G401.6 (cell line): ENCODE measurements around the gene MTMR4.
A peak's percentile ranks its signal among the peaks of the same experiment; 100 is the strongest.
"Not testable (repeated sequence)": the region's sequence is repeated elsewhere in the genome, so short reads cannot be mapped to it uniquely, and the experiment has no call there.

Source experiments
- FAIRE-seq: peaks from 2 replicates; lab custom pipeline; 2012; peaks lifted over from hg19 to GRCh38; lab: Jason Lieb, UNC

Gene MTMR4

DNA sequence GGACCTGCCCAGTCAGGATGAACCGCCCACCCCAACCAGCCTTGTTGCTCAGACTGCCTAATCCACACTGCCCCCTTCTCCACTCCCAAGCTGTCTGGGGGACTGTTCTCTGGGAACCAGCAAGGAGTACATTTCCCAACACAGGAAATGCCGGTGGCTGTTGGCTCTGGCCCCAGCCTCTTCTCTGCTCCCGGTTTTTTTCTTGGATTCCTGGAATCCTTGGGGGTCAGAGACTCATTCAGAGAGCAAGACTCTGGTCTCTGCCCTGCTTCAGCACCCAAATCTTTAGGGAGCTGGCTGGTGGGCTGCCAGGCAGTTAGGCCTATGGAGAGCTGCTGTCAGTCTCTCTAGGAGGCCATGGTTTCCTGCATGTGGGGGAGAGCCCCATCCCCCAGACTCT is 10.8 kb upstream of the MTMR4 start:
- FAIRE-seq, result no peak

DNA sequence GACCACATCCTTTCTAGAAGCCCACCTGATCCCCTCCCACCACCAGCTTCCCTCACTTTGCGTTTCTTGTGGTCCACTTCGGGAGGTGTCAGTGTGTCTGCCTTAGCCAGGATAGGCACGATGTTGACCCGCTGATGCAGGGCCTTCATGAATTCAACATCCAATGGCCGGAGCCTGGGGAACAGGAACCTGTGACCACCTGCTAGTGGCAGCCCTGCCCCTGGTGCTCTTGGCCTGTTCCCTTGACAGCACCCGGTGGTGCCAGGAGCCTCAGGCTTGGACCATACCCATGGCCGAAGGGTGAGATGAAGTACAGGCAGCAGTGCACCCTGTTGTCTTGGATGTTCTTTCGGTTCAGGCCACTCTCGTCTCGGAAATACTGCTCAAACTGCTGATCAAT is 7.2 kb upstream of the MTMR4 start:
- FAIRE-seq, result no peak

DNA sequence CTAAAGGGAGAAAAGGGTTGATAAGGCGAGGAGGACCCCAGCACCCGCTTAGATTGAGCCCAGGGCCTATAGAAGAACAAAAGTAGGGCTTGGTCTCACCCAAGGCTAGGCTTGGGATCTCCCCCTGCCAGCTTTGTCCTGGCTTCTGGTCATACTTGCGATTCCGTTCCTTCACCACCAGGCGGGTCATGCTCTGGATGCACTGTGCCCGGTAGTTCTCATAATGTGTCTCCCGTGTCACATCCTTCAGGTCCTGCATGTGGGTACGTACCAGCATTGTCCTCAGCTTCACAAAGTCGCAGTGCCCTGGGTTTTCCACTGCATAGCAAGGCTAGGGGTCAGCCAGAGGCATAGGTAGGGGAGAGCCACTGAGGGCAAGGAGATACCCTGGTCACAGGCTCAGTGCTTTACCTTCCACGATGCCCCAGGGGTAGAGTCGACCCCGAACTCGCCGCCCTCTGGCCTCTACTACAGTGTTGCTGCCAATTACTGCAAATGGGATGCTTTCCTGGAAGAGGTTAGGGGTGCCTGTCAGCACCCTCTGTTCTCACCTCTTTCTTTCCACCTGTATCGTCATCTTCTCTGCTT is 6.5 kb upstream of the MTMR4 start:
- FAIRE-seq, result no peak

DNA sequence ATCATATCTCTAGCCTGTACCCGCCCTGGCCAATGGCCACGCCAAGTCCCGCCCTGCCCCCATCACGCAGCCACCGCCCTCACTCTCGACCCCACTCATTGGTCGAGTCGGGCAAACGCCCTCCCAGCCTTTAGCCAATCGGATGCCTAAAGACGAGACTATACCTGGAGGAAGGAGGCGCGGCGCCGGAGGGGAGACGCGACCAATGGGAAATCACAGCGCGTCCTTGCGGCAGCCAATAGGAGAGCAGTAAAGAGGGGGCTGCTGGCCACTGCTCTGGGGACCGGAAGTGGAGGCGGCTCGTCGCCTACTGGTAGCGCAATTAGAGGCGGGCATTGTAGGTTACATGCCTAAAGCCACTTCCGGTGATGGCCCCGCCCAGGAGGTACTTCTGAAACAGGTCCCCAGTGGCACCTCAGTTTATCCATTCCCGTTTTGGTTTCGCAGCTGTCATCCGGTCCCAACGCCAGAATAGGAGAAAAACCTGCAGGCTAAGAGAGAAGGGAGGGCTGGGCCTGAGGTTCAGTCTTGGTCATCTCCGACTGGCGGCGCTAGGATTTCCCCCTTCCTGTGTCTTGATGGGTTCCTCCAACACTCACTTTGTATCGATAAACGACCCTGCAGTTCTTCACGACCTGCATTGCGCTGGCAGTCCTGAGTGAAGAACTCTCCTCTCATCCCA is 3.6 kb upstream of the MTMR4 start:
- FAIRE-seq, result peak; percentile 99

DNA sequence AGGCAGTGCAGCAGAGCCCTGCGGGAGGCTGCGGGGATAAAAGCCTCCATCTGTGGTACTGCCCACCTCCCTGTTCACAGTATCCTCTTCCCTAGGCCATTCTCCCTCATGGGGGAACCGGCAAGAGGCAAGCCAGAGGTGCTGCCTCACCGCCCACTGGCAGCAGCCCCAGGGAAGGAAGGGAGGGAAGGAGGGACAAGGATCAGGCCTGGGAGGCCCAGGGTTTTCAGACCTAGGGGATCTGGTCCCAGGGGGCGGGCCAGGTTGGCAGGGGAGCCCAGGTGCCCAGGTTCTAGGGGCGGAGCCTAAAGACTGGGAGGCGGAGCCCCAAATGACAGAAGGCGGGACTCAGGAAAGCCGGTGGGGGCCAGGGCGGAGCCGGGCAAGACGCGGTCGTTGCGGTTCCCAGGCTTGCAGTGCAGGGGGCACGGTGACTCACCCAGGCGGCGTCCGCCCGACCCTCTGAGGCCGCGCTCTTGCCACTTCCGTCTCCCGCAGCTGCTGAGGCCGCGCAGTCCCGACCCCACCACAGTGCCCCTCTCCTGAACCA is 3.0 kb upstream of the MTMR4 start:
- FAIRE-seq, result no peak

DNA sequence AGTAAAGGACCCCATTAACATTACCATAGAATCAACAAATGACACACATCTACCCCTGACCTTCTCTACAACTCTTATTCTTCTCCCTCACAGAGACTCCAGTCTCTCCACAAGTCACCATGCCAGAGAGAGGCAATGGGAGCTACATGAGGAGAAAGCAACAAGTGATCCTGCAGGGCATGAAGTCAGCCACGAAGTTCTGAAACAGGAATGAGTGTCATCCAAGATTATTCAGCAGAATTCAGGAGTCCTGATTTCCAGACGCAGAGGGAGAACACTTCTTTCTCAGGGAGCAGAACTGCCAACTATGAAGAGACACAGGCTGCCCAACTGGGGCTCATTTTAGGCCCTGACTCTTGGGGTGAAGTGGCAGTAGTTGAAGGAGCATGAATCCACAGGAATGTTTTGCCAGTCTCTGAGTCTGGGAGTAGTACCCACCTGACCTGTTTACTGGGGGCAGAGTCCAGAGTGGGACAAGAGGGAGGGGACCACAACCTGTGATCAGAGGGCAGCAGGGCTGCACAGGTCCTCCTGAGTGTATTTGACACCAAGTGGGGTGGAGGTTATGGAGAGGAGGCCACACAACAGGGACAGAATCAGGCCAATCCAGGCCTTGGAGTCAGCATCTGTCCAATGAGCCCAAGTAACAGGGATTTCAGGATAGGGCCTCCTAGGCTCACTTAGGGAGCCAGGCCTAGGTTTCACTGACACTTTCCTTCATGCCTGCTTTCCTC is 2.4 kb upstream of the MTMR4 start:
- no peak for FAIRE-seq

DNA sequence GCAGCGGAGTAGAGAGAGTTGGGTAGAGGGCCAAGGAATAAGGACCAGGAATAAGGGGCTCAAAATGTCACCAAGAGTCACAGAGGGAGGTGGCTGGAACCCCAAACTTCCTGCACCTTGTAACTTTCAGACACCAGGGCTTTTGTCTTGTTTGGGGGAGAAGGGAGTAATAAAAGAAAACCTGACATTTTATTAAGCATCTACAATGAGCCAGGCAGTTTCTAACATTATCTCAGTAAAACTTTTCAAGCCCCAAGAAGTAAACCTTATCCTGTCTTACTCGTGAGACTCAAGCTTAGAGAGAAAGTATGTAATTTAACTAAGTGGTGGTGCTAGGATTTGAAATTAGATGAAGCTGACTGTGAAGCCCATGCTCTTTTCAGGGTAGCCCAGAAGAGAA is 848 bp upstream of the MTMR4 start:
- no peak for FAIRE-seq

DNA sequence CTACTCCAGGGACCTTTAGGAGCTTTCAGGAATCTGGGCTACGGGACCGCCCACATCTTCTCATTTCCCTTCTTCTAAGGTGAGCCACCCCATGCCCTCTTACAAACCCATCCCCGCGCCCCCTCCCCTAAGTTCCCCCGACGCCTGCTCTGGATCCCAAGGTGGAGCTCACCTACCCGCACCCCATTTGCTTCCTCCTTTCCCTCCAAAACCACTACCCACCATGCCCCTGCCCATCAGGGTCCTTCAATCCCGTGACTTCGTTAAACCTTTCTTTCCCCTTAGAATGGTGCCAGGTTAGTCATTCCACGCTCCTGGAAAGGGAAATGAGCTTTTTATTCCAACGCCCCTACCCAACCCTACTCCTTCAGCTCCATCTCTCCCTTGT is 326 bp upstream of the MTMR4 start:
- no peak for FAIRE-seq

DNA sequence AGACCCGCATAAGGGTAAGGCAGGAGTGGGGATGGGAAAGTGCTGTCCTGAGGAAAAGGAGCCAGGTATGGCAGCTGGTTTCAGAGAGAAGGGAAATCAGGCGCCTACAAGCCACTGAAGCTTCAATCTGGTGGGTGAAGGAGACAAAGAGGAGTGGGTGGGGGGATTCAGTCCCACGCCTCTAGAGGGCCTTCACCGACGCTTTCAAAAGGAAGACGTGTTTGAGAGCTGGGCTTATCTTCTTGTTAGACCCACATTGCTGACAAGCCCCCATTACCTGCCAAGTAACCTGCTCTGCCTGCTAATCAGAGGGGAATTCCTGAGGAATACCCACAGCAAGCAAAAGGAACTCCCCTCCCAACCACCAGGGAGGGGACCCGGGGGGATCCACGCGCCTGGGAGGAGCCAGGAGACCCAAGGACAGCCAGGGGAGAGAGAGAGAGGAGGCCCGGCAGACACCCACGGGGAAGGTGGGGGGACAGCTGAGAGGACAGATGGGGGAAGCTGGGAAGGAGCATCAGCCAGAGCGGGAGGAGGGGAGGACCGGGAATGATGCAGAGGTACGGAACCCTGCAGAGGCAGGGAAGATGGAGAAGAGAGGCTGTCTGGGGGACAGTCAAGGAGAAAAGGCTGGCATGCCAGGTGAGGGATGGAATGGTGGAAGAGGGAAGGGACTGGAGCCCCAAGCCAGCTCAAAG is 1.0 kb downstream of the MTMR4 start:
- FAIRE-seq, result no peak

DNA sequence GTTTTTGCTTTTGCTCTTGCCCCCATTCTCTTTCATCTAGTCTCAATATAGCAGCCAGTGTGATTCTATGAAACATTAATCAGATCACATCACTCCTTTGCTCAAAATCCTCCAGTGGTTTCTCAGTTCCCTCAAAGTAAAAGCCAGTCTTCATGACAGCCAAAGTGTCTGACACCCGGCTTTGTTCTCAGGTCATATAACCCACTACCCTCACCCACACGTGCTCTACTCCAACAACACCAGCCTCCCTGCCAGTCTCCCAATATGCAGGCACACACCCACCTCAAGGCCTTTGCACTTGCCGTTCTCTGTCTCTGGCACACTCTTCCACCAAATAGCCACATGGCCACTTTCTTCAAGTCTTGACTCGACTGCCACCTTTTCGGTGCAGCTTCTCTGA is 4.4 kb downstream of the MTMR4 start:
- no peak for FAIRE-seq

DNA sequence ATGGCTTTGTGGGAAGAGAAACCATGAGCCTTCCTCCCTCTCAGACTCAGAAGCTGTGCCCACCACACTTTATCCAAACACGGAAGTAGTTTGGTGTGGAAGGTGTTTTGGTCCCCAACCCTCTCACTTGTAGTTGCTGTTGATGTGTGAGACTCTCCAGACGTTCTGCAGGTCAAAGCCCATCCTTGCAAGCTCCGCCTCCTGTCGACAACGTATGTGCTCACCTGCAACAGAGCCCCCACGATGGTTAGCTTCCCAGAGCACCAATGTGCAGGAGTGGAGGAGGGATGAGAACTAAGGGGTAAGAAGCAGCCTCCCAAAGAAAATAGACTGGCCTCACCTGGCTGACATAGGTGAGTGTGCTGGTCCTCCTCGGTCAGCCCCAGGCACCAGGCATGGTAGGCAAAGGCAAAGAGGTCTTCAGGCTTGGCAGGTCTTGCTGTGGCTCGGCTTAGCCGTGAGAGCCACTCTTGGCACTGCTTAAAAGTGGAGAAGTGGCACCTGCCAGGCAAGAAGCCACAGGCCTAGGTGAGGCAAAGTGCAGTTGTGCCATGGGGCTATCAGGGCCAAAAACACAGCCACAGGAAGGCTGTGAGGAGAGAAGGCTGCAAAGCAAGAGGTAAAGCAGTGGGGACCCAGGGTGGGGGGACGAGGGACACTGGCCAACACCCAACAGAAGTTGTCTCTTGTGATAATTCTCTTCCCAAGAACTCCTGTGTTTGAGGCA is 5.9 kb downstream of the MTMR4 start:
- FAIRE-seq, result no peak

DNA sequence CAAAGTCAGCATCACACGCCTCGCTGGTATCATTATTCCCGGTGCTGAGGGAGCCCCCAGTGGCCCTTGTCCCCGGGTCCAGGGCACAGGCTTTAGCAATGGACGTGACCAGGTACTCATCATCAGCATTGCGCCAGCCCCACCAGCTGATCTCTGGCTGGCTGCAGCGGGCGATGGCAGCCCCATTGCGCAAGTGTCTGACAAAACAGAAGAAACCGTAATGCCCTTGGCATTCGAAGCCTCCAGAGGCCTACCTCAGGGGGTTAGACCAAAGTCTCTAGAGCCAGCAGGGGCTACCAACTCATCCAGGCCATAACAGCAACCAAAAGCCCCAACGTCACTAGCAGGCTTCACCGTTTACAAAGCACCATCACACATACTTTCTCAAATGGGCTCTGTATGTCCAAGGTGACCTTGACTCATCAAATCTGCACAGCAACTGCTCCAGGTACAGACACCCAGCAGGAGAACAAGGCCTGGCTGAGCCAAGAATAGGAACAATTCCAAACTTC is 7.3 kb downstream of the MTMR4 start:
- FAIRE-seq, result no peak

DNA sequence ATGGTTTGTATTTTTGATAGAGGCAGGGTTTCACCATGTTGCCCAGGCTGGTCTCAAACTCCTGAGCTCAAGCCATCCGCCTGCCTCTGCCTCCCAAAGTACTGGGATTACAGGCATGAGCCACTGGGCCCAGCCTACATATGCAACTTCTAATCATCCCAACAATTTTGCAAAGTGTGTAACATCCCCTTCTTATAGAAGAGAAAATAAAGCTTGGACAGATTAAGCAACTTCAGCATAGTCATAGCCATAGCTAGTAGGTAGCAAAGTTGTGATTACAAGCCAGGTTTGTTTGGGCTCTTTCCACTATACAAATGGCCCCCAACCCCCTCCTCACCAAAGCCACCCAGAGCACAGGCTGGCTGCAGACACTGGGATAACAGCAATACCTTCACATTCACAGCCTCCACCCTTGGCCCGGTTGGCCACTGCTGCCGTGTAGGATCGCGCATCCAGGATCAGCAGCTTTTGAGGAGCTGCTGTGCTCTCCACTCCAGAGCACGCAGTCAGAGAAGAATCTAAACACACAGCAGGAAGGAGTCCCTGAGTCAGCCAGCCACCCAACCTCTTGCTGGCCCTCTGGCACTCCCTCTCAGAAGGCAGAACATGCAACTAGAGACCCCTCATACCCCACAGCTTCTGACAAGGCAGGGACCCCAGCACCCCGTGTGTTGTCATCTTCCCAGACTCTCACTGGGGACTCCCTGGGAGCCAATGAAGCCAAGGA is 7.9 kb downstream of the MTMR4 start:
- no peak for FAIRE-seq

DNA sequence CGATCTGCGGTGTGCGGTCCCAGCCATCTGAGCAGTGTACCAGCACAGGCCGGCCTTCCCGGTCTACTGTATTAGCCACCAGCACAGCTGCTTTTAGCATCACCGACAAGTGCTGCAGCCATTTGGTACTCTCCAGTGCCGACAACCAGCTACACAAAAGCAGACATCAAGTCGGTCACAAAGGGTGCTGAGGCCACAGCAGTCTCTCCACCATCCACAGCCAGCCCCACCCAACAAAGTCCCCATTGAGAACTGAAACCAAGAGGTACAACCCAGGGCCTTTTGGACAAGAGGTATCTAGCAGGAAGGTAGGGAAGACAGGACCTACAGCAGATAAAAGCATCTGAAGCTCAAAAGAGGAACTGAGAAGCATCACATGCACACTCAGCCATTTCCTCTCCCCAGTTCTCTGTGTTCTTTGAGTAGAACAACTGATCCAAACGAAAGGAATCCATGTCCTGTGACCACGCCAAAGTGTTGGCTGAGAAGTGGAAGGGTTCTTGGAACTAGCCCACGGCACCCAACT is 9.5 kb downstream of the MTMR4 start:
- no peak for FAIRE-seq

DNA sequence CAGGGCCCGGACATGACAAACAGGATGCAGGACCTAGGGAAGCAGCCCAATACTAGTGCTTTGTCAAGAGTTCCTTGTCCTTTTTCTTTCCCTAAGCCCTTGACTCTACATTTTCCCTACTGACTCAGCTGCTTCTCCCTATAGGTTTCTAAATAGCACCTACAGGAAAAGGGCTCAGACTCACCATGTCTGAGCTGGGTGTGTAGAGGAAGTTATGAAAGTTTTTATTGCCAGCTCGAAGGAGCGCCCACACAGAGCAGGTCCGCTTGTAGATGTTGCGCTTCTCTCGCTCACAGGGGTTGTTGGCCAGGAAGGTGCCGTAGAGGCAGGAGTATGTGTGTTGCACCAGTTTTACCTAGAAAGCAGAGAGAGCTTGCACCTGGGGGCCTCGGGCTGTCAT is 10.6 kb downstream of the MTMR4 start:
- FAIRE-seq, result no peak

DNA sequence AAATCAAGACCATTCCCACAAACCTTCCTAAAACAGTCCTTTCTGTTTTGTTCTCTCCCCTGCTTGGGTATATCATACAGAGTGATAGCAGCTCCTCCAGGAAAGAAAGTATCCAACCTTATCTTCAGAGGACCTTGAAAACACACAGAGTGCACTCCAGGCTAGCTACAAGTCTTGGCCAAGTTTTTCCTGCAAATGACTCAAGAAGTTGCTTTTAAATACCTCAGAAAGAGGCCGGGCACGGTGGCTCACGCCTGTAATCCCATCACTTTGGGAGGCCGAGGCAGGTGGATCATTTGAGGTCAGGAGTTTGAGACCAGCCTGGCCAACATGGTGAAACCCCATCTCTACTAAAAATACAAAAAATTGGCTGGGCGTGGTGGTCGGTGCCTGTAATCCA is 11.3 kb downstream of the MTMR4 start:
- FAIRE-seq, result not testable (repeated sequence)

DNA sequence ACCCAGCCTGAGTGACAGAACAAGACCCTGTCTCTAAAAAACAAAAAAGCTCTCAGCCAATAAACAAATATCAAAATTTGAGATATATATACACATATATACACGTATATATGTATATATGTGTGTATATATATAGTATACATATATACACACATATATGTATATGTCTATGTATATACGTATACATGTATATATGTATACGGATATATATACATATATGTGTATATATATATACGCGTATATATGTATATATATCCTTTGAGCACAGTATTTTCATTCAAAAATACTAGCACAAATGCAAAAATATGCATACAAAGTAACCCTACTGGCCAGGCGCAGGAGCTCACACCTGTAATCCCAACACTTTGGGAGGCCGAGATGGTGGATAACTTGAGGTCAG is 13.0 kb downstream of the MTMR4 start:
- FAIRE-seq, result no peak

DNA sequence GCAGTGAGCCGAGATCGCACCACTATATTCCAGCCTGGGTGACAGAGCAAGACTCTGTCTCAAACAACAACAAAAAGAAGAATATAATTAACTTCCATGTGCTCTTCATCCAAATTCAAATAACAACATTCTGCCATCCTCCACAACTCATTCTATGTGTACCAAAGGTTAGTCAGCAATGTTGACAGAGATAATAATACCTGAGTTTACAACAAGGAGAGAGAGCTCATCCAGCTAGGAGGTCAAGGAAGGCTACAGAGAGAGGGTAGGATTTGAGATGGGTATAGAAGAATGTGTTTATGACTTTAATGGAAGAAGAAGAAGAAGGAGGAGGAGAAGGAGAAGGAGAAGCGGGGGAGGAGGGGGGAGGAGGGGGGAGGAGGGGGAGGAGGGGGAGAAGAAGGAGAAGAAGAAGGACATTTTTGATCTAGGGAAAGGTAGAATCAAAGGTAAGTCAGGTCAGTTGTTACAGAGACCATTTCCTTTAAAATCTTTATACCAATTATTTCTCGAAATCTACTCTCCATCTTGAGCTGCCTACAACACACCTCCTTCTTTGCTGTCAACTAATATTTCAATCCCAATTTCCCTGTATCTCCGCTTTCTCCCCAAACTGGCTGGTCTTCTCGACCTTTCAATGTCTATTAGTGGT is 16.1 kb downstream of the MTMR4 start:
- FAIRE-seq, result no peak

DNA sequence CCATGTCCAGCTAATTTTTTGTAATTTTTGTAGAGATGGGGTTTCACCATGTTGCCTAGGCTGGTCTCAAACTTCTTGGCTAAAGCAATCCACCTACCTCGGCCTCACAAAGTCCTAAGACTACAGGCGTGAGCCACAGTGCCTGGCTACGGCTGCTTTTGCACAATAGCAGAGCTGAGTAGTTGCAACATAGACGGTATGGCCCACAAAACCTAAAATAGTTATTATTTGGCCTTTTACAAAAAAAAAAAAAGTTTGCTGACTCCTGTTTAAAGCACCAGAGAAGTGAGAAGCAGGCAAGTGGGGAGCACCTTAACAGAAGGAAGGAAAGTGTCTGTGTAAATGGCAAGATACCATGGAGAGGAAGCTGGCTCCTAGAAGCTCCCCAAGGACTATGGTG is 20.9 kb downstream of the MTMR4 start:
- FAIRE-seq, result no peak
